GM12864 (cell line): ENCODE results near the gene XIRP1.

ENCODE experiments used
- DNase-seq: peaks from one replicate; pipeline ENCODE4 v3.0.0-alpha.2; 2011; ENCODE audit warnings: low read depth
- H3K4me3 ChIP-seq: 2 replicates; pipeline ENCODE4 v1.5.1; 2011; ENCODE audit warnings: mild to moderate bottlenecking, low read depth, low read length, control low read depth
- TF ChIP-seq, protein P1 (sequence below): IDR thresholded peaks from 2 replicates; pipeline ENCODE4 v1.5.1; 2011; ENCODE audit warnings: low read depth, mild to moderate bottlenecking, moderate library complexity, low read length, control low read depth, inconsistent platforms; ENCODE audit errors: missing control alignments

Gene XIRP1

DNA sequence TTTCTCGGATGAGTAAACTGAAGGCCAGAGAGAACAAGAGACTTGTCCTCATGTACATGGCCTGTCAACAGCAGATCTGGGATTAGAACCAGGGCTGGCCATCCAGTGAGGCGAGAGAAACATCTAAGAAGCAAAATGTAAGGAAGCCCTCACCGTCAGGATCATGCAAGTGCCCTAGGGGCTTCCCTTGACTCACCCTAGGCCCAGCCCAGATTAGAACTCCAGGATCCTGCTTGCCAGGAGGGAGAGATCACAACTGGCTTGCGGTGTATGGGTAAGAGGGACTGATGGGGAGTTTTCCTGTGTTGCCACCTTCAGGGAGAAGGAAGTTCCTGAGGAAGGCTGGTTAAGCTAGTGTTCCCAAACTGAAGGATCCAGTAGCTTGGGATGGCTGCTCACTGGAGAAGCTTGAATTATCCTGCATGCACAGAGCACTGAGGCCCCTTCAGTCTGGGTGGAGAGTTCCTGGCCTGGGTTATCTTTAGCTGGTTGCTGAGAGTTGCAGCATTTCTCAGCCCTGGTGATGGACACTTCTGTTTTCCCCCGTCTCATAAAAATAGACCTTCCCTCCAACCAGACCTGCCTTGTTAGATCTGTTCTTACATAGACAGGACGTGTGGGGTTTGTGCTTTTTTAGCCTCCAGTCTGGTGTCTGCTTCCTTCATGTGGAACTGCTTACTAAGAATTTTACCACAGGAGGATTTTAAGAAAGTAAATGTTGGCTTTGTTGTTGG is 28.2 kb upstream of the XIRP1 start:
- H3K4me3 ChIP-seq, result no peak overlapping the region
- TF ChIP-seq, protein P1, sequence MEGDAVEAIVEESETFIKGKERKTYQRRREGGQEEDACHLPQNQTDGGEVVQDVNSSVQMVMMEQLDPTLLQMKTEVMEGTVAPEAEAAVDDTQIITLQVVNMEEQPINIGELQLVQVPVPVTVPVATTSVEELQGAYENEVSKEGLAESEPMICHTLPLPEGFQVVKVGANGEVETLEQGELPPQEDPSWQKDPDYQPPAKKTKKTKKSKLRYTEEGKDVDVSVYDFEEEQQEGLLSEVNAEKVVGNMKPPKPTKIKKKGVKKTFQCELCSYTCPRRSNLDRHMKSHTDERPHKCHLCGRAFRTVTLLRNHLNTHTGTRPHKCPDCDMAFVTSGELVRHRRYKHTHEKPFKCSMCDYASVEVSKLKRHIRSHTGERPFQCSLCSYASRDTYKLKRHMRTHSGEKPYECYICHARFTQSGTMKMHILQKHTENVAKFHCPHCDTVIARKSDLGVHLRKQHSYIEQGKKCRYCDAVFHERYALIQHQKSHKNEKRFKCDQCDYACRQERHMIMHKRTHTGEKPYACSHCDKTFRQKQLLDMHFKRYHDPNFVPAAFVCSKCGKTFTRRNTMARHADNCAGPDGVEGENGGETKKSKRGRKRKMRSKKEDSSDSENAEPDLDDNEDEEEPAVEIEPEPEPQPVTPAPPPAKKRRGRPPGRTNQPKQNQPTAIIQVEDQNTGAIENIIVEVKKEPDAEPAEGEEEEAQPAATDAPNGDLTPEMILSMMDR, result no peak
- peak; percentile 33 for DNase-seq

DNA sequence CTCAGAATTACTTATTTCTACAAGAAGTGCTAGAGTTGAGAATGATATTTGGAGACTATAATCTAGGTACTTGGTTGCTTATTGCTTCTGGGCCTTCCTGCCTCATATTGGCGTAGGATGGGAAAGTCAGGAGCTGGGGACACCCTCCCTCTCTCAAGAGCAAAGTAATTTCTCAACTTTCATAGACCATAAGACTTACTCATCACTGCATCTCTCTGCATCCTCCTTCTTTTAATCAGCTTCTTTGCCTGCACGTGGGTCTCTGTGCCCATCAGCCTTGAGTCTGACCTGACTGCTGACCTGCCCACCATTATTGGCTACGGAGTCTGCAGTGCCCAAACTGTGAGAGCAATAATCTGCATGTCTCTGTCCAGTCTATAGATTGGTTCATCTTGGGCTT is 27.3 kb upstream of the XIRP1 start:
- TF ChIP-seq, protein P1, result no peak
- H3K4me3 ChIP-seq, result no peak overlapping the region
- DNase-seq, result no peak

DNA sequence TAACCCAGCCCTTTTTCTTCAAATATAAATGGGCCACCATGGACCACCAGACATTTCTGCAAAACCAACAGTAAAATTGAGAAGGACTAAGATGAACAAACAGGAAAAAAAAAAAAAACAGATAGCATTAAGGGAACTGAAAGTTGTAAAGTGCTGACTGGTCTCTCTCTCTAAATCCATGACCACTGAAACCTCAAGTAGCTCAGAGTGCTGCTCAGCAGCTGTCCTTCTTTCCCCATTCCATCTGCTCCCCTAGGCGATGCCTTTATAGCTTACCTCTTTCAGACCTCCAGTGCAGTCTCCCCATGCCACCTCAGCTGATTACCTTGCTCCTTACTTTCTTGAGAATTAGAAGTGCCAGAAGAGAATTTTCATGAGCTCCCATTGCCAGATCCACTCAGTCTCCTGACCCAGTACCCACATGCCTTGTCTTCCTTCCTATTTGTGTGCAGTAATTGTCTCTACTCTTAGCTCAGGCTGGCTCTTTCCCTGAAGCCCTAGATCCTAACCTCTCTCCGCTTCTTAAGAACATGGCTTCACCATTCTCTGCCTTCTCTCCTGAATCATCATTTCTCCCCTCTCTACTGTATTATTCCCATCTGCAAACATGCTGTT is 23.9 kb upstream of the XIRP1 start:
- TF ChIP-seq, protein P1, result no peak
- peak; percentile 78 for DNase-seq
- no peak overlapping the region for H3K4me3 ChIP-seq

DNA sequence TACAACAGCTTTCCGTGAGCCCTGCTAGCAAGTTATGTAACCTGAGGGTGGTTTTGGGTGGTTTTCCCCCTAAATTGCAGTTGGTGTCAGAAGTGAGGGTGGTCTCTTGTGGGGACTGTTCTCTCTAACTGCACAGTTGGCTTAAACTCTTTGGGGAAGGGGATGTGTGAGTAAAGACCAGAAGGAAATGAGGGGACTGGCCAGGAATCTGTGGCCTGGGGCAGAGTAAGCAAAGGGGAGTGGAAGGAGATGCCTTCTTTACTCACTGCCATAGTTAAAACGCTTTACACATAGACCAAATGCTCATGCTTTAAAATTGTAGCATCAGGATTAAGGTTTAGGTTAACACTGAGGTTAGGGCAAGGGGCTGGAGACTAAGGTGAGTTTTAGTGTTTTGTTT is 21.2 kb upstream of the XIRP1 start:
- TF ChIP-seq, protein P1, result no peak
- no peak overlapping the region for H3K4me3 ChIP-seq
- no peak for DNase-seq

DNA sequence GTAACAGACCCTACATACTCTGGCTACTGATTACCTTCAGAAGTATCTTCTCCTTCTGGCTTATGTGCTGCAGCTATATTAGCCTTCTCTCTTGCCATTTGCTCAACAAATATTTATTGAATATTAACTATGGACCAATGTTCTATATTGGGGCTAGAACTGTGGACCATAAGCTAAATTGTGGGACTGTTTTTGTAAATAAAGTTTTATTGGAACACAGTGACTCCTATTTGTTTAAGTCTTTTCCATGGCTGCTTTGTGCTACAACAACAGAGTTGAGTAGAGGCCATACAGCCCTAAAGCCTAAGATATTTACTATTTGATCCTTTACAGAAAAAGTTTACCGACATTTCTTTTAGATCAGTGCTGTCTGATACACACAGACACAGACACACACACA is 20.3 kb upstream of the XIRP1 start:
- no peak overlapping the region for H3K4me3 ChIP-seq
- no peak for DNase-seq
- TF ChIP-seq, protein P1, result no peak

DNA sequence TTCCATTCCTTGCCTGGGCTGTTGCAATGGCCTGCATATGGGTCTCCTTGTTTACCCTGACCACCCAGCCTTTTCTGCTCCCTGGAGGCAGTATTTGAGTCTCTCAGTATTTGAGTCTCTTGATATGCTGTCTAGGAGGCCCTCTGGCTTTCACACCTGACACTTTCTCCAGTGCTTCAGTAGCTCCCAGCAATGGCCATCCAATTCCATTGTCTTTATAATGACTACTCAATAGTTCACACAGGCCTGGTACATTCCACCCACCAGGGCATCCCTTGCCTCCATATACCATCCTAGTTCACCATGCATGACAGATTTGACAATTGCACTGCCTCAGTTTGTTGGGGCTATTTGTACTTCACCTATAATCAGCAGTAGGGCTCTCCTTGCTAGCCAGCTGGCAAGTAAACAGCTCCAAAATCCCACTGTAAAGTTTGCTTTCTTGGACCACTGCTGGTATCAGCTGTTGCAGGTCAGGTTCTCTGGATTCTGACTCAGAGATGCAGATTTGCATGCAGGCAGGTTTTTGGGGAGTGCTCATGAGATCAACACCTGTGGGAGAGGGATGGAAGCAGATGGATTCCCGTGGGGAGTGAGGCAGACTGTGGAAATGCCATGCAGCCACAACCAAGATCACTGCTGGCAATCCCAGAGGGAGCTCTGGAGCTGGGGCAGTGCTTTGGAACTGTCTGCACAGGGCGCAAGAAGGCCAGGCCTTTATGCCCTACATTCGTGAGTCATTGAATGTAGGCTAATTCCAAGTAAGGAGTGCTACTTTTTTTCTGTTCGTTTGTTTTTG is 19.1 kb upstream of the XIRP1 start:
- DNase-seq, result no peak
- no peak overlapping the region for H3K4me3 ChIP-seq
- TF ChIP-seq, protein P1, result no peak
